ENCODE data around the gene NPHS2.

- TF ChIP-seq, protein P1, sequence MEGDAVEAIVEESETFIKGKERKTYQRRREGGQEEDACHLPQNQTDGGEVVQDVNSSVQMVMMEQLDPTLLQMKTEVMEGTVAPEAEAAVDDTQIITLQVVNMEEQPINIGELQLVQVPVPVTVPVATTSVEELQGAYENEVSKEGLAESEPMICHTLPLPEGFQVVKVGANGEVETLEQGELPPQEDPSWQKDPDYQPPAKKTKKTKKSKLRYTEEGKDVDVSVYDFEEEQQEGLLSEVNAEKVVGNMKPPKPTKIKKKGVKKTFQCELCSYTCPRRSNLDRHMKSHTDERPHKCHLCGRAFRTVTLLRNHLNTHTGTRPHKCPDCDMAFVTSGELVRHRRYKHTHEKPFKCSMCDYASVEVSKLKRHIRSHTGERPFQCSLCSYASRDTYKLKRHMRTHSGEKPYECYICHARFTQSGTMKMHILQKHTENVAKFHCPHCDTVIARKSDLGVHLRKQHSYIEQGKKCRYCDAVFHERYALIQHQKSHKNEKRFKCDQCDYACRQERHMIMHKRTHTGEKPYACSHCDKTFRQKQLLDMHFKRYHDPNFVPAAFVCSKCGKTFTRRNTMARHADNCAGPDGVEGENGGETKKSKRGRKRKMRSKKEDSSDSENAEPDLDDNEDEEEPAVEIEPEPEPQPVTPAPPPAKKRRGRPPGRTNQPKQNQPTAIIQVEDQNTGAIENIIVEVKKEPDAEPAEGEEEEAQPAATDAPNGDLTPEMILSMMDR (conservative IDR thresholded peaks at IDR 0.05; ENCODE audit: low read length) = no peak
- TF ChIP-seq EZH2phosphoT487 (IDR thresholded peaks at IDR 0.05; ENCODE audit: borderline replicate concordance) = no peak
Measured at GRCh38 chr1:179575497-179576314, at the start of gene NPHS2.

Data from Loucy (cell line).